Measurements from ENCODE around the gene ADPRS.

Gene ADPRS

DNA sequence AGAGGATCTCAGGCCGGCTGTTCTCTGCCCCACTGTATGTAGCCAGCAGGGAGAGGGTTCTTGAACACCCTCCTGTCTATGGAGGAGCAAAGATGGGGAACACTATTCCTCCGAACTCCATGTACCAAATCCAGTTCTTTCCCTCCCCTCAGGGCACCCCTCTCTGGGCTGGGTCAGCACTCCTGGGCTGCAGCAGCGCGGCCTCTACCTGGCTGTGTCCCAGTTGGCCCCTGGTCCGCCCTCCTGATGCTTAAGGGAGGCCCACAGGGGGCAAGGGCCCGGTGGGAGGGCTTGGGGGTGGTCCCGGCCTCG, 471 bp upstream of the ADPRS start:
- DNase-seq = no peak

DNA sequence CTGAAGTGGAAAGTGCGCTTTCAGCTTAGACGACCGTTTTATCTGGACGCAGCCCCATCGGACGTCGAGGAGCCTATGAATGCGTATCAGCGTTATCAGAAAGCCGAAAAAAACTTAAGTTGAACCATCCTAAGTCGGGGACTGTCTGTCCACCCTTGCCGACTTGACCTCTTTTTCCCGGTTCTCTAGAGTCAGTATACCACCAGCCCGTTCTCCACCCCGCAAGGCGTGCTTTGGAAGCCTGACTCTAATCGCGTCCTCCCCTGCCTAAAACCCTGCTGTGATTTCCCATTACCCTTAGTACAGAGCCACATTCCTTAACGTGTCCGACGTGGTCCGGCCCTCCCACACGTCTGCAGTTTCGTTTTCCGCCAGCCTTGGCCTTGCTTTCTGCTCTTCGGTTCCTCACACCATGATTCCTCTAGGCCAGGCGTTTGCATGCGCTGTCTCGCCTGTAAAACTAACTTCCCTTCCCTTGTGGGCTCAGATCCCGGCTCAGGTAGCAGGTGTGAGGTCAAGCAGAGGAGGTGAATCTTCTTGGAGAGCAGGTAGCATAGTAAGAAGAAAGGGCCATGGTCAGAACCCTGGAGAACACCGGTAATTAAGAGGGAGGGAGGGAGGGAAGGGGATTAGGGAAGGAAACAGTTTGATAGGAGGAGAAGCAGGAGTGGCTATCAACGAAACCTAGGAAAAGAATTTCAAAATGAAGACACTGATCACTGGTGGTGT, 865 bp downstream of the ADPRS start:
- DNase-seq = no peak

DNA sequence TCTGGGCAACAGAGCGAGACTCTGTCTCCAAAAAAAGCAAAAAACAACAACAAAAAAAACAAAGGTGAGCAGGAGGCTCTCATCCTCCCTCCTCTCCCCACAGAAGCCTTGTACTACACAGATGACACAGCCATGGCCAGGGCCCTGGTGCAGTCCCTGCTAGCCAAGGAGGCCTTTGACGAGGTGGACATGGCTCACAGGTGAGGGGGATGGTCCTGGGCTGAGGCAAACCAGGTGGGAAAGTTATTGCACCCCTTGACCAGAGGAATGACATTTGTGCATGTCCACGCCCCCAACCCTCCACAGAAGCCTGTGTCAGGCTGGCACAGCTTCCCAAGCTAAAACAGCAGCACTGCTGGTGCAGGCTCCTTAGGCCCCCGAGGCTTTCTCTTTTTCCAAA, 2.4 kb downstream of the ADPRS start:
- DNase-seq = no peak

DNA sequence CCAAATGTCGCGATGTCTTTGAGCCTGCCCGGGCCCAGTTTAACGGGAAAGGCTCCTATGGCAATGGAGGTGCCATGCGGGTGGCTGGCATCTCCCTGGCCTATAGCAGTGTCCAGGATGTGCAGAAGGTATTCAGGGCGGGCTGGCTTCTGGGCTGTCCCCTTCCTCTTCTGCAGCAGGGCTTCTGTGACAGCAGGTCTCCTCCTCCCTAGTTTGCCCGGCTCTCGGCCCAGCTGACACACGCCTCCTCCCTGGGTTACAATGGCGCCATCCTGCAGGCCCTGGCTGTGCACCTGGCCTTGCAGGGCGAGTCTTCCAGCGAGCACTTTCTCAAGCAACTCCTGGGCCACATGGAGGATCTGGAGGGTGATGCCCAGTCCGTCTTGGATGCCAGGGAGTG, 3.0 kb downstream of the ADPRS start:
- no peak for DNase-seq

DNA sequence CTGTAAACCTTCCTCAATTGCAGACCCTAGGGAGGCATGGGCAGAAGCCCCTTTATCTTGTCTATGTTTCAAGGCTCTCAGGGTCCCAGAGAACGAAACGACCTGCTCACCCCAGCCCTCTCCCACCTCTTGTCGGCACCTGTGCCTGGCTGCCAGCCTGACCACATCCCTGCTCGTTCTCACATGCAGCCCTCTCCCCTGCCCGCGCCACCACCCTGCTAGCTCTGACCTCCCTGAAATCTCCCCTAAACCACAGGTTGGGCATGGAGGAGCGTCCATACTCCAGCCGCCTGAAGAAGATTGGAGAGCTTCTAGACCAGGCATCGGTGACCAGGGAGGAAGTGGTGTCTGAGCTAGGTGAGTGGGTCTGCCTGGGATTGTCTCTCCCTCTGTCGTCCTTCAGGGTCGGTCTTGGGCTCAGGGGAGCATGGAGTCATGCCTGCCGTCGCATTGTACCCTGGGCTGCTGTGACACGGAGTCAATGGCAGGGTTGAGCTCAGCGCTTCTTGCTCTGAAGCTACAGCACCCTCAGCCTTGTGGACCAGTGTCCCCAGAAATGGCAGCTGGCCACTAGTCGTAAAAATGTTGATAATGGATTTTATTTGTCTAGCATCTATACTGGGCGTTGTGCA, 3.6 kb downstream of the ADPRS start:
- DNase-seq = no peak

DNA sequence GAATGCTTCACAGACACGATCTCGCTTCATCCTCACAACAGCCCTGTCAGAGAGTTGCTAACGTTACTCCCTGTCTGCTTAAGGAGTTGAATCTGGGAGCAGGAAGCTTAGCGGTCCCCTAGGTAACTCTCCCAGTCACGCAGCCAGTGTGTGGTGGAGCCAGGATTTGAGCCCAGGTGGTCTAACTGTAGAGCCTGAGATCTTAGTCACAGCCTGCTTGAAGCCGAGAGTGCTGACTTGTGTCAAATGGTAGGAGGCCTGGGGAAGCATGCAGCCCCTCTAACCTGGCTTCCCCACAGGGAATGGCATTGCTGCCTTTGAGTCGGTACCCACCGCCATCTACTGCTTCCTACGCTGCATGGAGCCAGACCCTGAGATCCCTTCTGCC, 4.1 kb downstream of the ADPRS start:
- no peak for DNase-seq

DNA sequence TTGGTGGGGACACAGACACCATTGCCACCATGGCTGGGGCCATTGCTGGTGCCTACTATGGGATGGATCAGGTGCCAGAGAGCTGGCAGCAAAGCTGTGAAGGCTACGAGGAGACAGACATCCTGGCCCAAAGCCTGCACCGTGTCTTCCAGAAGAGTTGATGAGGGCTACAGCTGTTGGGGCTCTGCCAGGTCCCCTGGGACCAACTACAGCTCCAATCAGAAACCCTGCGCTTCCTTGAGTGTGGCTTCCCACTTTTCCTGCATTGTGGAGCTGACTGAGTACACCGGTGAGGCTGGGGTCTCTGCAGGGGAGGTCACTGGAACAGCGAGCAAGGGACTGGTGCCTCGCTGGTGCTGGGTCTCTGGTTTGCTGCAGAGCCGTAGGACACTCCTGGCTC, 4.5 kb downstream of the ADPRS start:
- no peak for DNase-seq

DNA sequence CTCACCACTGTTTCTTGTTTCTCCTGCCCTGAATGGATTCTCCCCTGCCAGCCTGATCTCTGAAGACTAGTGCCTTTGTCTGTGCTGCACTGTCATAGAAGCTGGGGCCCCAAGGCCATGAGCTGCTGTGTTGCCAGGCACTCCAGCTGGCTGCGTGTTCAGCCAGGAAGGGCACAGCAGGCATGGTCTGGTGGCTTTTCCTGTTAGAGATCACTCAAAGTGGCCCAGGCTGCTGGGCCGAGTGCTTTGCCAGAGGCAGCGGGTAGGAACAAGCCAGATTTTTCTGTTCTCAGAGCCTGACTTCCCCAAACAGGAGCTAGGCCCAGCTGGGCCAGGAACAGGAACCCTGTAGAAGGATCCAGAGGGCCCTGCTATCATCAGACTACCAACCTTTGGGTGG, 5.2 kb downstream of the ADPRS start:
- no peak for DNase-seq

DNA sequence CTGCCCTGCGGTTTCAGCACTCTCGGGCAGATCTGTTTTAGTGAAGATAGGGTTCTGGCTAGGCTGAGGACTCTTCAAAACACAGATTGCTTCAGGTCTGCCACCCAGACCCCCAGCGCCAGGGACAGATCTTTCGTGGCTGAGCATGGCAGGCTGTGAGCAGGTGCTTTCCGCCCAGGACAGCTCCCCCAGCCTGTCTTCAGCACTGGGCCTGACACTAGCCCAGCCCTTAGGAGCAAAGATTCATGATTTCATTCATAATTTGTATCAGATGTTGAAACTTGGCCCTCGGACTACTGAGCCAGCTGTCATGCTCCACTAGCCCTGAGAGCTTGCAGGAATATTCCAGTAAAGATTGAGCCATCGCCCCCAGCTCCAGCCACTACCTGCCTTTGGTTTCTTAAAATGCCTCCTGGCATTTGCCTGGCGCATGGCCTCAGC, 5.9 kb downstream of the ADPRS start:
- DNase-seq = no peak

DNA sequence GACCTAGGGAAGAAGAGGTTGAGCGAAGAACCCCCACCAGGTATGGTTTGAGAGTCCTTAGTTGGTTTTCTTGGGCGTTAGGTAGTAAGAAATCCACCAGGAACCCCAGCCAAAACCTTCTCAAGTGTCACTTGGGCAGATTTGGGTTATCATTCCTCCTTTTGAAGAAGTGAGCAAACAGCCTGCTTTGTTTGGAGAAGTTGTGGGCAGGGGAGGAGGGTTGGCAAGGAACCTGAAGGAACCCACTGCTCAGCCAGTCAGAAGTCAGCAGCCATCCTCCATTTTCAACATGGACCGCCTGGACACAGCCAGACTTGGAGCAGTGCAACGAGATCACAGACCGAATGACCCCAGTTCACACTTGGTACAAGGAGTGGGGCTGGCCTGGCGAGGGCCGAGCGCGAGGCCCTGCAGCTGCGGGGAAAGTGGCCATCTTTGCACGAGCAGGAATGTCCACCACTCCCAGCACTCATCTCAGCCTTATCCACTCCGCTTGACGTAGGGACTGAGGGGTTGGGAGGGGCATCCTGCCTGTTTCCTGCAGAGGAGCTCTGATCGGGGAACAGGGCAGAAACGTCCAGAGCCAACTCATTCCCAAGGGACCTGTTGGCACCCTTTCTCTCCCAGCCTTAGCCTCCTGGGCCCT, 7.2 kb downstream of the ADPRS start:
- no peak for DNase-seq

DNA sequence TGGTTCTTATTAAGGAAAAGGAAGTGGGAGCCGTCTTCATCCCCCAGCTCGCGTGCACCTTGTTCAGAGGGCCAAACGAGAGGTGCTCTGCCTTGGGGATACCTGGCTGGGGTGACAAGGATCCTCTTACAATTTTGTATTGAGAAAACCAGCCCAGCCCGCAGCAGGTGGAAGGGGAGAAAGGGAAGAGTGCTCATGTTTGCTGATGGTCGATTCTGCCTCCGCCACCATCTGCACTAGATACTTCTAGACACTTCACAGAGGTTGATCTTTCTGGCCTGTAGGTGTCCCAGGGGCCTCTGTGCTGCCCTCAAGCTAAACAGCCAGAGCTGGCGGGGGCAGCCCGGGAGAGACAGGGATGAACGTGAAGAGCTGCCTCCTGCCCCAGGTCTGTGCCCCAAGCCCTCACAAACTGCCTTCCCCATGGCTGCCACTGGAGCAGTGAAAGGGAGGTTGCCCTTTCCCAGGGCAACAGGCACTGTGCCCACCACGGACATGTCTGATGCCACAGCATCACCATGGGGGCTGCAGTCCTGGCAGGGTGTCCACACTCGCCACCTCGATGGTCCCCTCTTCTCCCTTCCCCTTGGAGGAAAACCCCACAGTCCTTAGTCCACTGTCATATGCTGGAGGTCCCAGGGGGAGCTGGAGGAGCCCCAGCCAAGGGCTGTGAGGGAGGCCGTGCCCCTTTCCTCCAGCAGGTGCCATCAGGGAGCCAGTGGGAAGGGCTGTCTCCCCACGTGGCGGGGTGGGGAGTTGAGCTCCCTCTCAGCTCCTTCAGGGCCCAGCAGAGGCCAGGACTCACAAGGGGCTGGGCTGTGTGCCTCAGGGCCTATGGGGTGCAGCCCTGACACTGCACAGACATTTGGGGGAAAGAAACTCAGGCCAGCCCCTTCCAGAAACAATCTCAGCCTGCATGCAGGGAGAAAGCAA, 8.1 kb downstream of the ADPRS start:
- DNase-seq = no peak

DNA sequence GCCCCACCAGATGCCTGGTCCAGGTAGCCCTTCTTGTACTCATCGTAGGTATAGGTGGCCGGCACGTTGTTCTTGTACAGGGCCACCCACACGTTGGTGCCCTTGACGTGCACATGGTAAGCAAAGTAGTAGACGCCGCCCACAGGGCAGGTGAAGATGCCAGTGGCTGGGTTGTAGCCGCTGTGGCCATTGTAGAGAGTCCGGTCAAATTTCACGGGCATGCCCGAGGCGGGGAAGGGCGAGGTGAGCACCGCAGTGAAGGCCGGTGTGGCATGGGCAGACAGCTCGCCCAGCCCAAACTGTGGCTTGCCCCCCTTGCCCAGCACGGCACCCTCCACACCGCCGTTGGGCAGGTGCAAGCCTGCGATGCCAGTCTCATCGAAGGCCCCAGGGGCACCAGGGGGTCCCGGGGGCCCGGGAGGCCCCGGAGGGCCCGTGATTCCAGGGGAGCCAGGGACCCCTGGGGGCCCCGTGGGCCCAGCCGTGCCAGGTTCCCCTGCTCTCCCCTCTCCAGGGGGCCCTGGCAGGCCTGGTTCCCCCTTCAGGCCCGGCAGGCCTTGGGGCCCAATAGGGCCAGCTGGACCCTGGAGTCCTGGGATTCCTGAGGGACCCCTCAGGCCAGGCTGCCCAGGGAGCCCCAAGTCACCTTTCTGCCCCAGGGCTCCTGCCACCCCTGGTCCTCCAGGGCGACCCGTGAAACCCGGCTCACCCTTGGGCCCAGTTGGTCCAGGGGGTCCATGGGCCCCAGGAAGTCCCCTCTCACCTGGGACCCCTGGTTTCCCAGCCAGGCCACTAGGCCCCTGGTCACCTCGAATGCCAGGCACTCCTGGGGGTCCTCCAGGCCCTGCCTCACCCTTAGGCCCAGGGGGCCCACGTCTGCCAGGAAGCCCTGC, 9.2 kb downstream of the ADPRS start:
- DNase-seq = no peak

DNA sequence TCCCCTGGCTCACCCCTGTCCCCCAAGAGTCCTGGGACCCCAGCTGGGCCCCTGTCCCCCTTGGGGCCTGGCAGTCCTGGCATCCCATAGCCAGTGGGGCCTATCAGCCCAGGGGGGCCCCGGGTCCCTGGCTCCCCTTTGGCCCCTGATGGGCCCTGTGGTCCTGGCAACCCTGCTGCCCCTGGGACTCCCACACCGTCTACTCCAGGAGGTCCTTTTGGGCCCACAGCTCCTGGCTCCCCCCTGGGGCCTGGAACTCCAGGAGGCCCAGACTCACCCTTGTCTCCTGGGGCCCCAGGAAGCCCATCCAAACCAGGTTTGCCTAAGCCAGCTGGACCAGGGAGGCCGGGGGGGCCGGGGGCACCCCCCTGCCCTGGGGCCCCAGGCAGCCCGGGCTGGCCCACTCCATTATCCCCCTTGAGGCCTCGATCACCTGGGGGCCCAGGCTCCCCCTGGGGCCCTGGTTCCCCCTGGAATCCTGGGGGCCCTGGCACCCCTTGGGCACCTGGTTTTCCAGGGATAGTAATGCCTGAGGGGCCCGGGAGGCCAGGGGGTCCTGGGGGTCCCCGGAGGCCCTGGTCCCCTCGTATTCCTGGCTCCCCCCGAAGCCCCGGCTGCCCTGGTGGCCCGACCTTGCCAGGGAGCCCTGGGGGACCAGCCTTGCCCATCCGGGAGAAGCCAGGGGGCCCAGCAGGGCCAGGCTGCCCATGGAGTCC, 10.1 kb downstream of the ADPRS start:
- no peak for DNase-seq

DNA sequence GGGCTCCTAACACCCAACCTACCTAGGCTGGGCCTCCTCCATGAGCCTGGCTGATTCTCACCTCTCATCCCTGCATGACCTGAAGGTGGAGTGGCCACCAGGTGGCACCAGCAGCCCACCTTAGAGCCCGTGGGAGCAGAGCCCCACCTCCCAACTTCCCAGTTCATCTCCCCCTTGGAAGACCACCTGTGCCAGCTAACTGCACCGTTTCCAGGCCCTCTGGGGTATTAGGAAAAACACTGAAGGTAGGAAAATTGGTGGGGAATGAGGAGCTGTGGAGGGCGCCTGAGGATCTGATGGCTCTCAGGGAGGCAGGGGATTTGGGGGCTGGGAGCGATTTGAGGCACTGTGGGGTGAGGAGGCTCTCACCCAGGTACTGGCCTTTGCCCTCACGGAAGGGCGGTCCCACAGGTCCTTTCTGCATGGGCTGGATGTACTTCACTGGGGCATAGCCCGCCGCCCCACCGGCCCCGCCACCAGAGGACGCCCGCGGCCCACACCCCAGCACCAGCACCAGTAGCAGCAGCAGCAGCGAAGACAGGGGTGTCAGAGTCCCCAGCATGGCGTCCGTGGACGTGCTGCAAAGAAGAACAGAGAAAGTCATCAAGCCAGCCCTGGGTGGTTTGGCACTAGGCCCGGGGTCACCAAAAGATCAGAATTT, 11.1 kb downstream of the ADPRS start:
- DNase-seq = peak; percentile 78

DNA sequence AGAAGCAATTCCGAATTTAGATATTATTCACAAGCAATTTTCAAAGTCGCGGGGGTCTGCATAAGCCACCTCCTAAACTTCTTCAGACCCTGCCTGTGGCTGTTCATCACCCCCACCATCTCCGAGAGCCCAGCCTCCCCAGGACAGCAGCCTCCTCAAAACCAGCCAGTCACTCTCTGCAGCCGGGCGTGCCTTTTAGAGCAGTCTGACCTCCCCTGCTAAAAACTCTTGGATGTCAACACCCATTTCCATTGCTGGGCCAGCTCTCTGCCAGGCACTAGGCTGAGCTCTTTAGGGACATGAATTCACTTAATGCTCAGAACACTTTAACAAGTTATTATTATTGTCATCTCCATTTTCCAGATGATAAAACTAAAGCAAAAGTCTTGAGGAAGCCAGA, 11.7 kb downstream of the ADPRS start:
- DNase-seq = no peak

DNA sequence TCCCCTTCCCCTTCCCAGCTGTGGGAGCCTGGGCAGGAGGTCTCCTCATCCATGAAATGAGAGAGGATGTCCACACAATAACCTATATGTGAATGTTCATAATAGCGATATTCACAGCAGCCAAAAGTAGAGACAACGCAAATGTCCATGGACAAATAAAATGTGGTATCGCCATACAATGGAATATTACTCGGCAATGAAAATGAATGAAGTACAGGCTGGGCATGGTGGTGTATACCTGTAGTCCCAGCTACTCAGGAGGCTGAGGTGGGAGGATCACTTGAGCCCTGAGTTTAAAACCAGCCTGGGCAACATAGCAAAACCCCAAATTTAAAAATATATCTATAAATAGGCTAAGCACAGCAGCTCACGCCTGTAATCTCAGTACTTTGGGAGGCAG, 12.9 kb downstream of the ADPRS start:
- DNase-seq = no peak

DNA sequence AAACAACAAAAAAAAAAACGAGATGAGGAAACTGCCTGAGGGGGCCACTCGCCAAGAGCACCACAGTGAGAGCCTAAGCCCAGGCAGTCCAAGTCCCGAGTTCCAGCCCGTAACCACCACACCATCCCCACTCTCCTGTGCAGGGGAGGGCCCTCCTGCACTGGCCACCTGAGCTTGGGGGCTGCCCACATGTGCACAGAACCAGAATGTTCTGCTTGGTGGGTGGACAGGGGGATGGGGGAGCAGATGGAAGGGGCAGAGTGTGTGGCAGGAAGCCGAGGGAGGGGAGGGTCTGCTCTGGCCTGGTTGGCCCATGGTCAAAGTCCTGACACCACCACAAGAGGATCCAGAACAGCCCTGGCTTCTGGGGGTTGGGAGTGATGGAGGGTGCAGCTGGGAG, 17.6 kb downstream of the ADPRS start:
- DNase-seq = no peak

DNA sequence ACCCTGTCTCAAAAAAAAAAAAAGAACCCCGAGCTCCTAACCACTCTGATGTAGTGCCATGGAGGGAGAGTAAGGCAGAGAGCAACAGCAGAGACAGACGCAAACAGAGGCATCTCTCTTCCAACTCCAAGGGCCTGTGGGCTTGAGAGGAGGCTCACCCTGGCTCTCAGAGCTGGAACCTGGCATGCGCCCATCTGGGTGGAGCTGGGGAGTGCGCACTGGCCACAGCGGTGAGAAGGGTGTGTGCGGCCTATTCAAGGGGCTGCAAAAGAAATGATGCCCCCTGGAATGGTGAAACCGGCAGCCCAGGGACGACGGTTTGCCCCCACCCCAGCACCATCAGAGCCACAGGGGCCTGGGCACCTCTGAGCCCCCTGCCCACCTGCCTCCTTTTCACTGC, 18.7 kb downstream of the ADPRS start:
- no peak for DNase-seq

DNA sequence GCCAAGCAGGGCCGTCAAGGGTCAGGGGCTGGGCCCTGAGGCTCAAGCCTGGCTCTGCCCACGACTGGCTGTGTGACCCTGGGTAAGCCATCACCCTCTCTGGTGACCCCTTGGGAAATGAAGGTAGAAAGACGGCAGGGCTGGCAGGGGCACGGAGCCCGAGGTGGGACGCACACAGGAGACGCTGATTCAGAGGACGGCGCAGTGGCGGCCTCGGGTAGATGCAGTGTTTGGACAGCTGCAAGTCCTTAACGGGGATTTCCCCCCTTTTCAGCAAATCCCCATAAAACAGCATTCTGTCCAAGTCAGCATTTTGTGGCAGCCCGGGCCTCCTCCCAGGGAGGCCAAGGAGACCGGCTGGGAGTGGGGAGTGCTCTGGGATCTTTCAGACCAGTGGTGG, 19.6 kb downstream of the ADPRS start:
- no peak for DNase-seq

DNA sequence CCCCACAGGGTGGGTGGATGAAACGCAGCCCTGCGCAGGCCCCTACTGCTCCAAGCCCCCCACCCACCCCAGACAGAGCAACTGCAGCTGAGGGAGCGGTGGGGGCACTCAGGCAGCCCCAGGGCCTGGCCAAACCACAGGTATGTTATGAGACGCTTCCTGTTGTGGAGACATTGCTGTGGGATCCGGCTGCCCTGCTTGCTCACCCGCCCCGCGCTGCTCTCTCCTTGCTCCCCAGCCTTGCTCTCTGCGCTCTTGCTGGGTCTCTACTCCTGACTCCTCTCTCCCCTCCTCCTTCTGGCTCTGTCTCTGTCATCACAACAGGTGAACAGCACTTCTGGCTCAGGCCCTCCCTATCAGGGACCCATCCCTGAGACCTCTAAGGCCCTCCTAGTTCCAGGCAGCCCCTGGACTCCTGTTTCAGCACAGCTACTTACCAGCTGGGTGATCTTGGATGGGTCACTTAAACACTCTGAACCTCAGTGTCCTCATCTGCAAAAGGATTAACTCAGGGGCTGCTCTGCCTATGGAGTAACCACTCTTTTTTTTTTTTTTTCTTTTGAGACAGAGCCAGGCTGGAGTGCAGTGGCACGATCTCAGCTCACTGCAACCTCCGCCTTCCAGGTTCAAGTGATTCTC, 20.5 kb downstream of the ADPRS start:
- DNase-seq = no peak

DNA sequence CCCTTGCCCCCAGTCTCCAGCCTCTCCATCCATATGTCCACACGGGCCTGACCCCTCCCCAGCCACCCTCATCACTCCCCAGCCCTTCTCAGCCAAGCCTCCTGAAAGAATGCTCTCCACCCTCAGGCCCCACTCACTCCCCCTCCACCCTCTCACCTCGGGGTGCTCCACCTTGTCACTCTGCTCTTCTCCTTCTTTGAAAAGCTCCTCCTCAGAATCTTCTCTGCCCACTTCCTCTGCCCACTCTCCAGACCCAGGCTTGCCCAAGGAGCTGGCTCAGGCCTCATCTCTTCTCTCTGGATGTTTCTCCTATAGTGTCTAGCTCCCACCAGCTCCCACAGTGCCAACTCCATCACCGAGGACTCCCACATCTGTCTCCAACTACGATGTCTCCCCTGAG, 22.5 kb downstream of the ADPRS start:
- no peak for DNase-seq
